ACHN (cell line): ENCODE results near the gene NLE1.
"Not testable (repeated sequence)": the region's sequence is repeated elsewhere in the genome, so short reads cannot be mapped to it uniquely, and the experiment has no call there.

Experiments
- DNase-seq: peaks from one replicate; pipeline ENCODE4 v3.0.0-alpha.2; 2015
- in situ Hi-C: cut with HindIII; loops from 2 replicates; pipeline ENCODE4 v1.10.0; 2017; ENCODE audit warnings: low sequenced_read_pairs, low pct_ligation_motif_present, low pct_unique_long_range_greater_than_20kb

NLE1 gene

DNA sequence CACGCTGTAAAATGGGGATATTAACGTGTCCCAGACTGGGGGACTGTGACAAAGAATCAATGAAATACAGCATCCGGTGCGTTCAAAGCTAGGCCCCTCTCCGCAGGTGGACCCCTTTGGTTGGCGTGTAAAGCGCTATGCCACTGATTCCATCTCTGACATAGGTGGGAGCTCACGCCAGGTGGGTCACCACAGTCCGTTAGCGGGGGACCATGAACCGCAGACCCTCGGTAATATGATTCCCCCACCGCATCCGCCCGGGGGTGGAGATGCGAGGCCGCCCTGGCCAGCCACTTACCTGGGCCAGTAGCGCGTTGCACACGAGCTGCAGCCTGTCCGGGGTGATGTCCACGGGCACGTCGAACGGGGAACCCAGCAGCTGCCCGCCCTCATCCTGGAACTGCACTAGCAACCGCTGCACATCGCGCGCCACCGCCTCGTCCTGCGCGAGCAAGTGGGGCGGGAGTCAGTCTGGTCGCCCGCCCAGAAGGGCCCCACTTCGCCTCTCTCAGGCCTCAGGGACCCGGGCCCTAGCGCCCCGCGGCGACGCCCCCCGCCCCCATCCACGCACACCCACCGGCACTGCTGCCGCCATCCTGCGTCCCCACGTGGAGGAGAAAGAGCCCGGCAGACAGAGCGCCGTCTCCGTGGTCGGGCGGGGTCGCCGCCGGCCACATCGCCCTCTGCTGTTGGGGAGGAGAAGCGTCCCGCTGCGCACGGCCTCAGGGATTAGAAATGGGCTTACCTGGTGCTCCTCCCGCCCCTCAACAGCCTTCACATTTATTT, at the start of gene NLE1:
TSS of gene NLE1 (minus strand) at position 623 of the 786 bp plus-strand sequence. CDS start at position 595, 28 bp downstream.
- in situ Hi-C loops: no loop called here
- DNase-seq: peak; percentile 78

DNA sequence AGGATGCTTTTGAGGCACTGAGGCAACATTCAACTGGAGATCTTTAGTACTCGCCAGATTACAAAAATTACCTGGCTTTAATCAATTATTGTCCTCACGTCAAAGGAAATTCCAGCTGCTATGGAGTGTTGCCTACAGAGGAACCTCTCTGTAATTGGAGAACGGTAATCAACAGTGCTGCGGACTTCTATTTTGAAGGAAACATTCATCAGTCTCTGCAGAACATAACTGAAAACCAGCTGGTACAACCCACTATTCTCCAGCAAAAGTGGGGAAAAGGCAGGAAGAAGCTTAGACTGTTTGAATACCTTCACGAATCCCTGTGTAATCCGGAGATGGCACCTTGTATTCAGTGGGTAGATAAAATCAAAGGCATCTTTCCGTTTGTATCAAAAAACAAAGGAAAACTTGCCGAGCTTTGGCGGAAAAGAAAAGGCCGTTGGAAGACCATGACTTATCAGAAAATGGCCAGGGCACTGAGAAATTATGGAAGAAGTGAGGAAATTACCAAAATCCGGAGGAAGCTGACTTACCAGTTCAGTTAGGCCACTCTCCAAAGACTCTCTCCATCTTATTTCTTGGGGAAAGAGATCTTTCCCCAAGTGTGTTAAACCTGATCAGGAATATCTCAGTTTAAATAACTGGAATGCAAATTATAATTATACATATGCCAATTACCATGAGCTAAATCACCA, 49.0 kb upstream of the NLE1 start:
- DNase-seq: no peak
- in situ Hi-C loops: no loop called here

DNA sequence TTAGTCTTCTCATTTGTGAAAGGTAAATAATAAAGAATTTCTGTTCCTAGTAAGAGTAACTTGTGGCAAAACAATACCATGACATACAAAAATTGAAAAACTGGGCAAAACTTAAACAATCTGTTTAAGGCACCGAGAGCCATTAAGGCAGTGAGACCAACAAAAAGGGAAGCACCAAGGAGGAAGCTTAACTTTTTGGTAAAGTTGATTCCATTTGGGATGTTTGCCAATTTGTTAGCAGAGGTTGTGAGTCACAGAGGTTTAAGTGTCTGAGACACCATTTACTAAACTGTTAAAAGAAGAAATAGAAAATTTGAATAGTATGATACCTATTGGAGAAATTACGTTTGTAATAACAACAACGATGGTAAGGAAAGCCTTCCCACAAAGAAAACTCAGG, 47.2 kb upstream of the NLE1 start:
- DNase-seq: no peak

DNA sequence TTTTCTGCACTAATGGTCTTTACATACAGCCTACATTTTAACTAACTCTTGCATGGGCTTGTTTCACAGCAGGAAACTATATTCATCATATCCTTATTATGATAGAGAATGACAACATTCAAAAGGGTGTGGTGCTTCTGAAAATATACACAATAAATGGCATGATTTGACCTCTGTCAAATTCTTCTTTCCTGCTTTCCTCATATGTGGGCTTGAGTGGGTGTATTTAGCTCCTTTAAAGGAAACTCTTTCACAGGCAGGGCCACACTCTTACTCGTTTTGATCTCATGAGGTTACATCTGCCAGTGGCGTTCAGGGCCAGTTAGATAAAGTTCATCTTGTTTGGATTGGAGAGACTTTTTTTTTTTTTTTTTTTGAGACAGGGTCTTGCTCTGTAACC, 46.0 kb upstream of the NLE1 start:
- no peak for DNase-seq
- in situ Hi-C loops: no loop called here

More for the DNA sequence above, 47.2 kb upstream of the NLE1 start:
- in situ Hi-C loops: no loop called here

DNA sequence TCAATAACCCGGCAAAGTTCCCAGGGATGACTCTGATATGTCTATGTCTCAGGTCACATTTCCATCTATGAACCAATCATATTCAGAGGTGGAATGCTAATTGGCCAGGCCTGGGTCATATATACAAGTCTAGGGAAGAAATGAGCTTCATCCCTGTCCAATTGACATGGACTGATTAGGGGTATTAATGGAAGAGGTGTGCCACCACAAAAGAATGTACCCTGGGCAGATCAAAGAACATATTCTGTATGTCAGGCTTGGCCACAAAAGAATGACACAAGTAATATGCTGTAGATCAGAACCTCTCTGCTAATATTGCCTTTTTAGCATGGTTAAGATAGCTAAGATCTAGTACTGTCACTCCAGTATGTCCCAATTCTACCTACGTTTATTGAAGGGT, 45.4 kb upstream of the NLE1 start:
- no peak for DNase-seq
- in situ Hi-C loops: no loop called here

DNA sequence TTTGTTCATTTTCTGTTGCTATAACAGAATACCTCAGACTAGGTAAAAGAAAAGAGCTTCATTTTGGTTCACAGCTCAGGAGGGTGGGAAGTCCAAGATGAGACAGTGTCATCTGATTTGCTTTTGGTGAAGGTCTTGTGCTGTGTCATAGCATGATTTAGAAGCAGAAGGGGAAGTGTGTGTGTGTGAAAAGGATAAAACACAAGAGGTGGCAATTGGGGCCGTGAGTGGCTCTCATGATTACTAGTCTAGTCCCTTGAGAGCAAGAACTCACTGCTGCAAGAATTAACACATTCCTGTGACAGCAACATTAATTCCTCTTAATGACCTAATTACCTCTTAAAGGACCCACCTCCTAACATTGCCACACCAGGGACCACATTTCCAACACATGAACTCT, 43.7 kb upstream of the NLE1 start:
- in situ Hi-C loops: no loop called here

DNA sequence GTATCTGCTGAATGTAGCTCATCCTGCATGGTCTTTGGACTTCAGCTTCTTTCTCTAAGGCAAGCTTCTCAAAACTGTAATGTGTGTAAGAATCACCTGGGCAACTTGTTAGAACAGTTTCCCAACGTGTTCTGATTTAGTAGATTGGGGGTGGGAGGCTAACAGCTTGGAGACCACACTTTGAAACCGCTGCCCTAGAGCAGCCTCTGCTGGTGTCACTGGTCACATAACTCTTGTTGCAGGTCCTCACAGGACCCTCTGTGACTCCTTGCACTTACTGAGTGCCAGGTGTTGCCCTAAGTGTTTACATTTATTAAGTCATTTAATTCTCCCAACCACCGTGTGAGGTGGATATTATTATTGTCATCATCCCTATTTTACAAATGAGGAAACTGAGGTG, 42.2 kb upstream of the NLE1 start:
- DNase-seq: no peak
- in situ Hi-C loops: no loop called here

More for the DNA sequence above, 43.7 kb upstream of the NLE1 start:
- DNase-seq: no peak

DNA sequence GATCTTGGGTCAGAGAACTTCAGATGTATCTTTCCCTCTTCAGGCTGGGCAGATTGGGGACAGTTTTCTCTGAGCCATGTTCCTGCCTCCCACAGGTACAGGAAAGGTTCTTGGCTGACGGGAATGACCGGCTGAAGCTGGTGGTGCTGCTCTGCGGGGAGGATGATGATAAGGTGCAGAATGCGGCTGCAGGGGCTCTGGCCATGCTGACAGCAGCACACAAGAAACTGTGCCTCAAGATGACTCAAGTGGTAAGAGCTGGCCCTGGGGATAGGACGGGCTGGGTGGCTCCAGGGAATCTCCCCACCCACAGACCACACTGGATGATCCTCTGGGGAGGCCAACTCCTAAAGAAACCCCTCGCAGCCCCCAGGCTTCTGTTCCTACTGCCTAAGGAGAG, 41.2 kb upstream of the NLE1 start:
- DNase-seq: no peak
- in situ Hi-C loops: no loop called here

DNA sequence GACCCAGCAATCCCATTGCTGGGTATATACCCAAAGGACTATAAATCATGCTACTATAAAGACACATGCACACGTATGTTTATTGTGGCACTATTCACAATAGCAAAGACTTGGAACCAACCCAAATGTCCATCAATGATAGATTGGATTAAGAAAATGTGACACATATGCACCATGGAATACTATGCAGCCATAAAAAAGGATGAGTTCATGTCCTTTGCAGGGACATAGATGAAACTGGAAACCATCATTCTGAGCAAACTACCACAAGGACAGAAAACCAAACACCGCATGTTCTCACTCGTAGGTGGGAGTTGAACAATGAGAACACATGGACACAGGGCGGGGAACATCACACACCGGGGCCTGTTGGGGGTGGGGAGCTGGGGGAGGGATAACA, 37.3 kb upstream of the NLE1 start:
- in situ Hi-C loops, DNase-seq: not testable (repeated sequence)

DNA sequence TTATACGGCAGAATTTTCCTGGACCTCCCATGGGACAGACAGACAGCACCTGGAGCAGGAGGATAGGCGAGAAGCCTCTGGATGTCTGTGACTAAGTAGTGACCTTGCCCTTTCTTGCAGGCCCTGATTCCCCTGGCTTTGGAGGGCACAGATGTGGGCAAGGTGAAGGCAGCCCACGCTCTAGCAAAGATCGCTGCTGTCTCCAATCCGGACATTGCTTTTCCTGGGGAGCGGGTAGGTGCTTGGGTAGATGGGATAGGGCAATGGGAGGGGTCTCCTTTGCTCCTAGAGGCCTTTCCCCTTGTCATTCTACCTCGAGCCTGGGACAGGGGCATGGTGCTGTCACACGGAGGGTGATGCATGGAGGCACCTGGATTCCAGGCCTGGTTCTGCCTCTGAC, 34.8 kb upstream of the NLE1 start:
- in situ Hi-C loops: no loop called here
- DNase-seq: no peak

DNA sequence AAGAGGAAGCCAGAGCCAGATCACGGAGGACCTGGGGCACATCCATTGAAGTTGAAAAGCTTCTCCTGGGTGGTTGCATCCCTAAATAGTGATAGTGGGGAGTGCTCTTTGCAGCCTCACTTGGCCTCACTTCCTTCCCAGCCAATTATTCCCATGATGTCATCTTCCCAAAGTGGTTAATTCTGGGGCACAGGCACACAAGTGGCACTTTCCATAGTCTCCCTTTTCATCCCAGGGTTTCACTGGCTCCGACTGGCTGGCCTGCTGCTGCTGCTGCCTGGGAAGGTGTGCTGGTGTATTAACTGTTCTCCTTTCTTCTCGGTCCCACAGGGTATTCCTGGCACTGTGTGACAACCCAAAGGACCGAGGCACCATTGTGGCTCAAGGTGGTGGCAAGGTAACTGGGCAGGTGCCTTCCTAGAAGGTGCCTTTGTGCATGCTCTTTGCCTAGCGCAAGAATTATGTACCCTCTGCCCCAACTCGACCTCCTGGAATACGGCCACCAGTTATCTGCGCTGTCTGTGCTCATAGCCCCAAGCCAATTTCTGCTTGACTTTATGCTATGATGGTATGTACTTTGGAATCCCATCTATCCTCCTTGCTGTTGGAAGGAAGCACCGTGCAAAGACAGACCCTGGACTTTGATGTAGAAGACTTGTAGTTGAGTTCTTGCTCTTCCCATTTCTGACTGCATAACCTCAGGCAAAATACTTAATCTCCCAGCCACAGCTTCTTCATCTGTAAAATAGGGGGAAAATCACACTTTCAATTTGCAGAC, 33.7 kb upstream of the NLE1 start:
- in situ Hi-C loops: no loop called here
- no peak for DNase-seq

DNA sequence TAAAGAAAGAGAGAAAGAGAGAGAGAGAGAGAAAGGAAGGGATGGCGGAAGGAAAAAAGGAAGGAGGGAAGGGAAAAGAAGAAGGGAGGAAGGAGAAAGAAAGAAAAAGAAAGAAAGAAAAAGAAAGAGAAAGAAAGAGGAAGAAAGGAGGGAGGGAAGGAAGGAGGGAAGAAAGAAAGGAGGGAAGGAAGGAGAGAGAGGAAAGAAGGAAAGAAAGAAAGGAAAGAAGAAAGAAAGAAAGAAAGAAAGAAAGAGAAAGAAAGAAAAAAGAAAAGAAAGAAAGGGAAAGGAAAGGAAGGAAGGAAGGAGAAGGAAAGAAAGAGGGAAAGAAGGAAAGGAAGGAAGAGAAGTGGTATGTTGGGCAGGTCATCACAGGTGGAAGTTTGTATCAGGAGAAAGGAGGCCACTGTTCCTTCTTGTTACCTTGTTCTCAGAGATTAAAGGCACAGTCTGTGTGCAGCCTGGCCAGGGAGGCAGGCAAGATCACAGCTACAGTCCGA, 32.8 kb upstream of the NLE1 start:
- in situ Hi-C loops: no loop called here
- DNase-seq: no peak

DNA sequence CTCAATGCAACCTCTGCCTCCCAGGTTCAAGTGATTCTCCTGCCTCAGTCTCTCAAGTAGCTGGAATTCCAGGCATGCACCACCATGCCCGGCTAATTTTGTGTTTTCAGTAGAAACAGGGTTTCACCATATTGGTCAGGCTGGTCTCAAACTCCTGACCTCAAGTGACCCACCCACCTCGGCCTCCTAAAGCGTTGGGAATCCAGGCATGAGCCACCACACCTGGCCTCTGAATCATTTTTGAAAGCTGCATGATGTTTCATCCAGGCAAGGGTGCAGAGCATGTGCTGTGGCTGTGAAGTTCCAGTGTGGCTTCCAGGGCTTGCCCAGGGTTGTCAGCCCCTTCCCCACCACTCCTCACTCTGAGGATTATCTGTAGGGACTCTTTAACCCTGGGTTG, 30.2 kb upstream of the NLE1 start:
- DNase-seq, in situ Hi-C loops: not testable (repeated sequence)

DNA sequence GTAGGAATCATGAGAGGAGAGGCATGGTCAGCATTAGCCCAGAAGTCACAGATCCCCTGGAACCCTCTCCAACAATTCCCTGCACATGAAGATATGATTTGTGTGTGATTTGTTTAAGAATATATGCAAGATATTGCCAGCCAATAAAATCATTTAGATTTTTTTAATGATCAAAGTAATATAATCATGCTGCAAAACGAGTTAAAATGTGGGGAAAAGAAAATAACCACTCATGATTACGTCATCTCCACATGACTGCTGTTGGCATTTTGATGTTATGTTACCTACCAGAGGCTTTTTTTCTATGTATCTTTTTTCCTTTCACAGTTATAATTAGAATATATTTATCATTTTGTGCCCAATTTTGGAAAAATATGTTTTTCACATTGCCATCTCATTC, 29.7 kb upstream of the NLE1 start:
- in situ Hi-C loops: no loop called here
- DNase-seq: no peak

DNA sequence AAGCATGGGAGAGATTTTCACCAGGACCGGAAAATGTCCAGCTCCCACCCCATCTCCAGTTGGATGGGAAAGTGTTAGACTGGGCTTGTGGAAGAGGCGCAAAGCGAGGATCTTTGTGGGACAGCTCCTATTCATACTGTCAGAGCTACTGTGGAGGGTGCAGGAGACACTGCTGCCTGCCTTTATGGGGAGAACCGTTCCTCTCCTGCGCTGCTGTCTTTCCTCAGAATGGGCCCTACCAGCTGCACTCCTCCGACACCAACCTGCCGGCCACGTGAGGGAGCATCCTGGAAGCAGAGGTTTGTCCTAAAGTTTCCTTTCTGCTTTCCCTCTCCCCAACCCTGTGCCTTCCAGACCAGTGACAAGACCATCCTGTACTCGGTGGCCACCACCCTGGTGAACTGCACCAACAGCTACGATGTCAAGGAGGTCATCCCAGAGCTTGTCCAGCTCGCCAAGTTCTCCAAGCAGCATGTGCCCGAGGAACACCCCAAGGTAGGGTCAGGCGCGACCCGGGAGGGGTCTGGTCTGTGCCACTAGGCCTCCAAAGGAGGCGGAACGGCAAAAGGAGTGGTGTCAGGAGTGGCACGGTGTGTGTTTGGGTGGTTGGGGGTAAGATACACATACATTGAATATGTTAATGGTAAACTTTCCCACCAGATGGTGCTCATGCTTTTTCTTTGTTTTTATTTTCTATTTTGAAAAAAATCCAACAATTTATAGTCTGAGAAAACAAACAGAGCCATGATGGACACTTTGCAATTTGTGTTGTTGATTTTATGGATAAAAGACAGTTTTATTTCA, 29.1 kb upstream of the NLE1 start:
- in situ Hi-C loops: no loop called here
- DNase-seq: peak; percentile 28

DNA sequence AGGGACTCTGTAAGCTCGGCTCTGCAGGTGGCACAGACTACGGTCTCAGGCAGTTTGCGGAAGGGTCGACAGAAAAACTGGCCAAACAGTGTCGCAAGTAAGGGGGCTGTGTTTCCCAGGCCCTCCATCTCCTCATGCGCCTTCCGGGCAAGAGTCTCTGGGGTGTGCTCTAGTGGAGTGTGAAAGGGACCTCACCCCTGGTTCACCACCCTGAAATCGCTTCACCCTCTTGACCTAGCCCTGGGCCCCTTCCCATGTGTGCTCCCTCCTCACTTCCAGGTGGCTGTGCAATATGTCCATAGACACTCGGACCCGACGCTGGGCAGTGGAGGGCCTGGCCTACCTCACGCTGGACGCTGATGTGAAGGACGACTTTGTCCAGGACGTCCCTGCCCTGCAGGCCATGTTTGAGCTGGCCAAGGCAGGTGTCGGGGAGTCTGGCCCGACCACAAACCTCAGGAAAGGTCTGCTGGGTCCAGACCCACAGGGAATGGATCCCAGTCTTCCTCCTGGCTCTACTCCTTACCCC, 27.8 kb upstream of the NLE1 start:
- DNase-seq: no peak
- in situ Hi-C loops: no loop called here

DNA sequence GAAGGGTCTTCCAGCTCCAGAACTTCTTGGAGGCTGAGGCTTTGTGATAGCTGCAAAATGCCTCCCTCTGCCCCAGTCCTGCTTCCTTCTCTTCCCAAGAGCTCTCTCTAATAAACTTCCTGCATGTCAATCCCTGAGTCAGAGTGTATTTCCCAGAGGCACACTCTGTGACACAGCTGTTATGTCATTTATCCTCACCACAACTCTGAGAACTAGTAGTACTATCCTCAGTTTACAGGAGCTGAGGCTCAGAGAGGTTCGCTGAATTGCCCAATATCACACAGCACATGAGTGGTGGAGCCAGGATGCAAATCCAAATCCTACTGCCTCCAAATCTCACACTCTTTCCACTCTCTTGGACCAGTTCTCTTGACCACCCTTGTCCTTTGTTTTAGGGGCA, 25.6 kb upstream of the NLE1 start:
- DNase-seq: no peak
- in situ Hi-C loops: no loop called here

DNA sequence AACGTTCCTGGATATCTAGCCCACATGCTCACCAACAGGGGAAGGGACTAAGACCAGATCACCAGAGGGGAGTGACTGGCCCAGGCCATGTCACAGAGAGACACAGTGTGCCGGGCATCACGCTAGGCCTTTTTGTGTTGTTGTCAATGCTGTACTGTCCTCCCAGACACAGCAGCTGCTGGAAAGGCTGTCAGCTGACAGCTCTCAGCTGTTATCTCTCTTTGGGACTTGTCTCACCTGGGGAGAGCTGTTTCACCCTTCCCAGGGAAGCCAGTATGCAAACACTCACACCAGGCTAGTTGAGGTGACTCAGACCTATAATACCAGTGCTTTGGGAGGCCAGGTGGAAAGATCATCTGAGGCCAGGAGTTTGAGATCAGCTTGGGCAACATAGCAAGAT, 24.9 kb upstream of the NLE1 start:
- DNase-seq: no peak
- in situ Hi-C loops: no loop called here
